ENCODE measurements around the gene TMEM37. TPM values are rescaled to one million over a fixed set of nuclear protein-coding genes. Genes with fewer than 3 reads are reported as not detected.

TMEM37 gene
- total and polyA plus RNA-seq, 2 of the 13 experiments (the other 11 are each of a cell fraction or from before 2014, with no cell fraction given) = 37.7 to 115 TPM

- TF ChIP-seq ZNF503 (CRISPR knock-in tag; IDR thresholded peaks at IDR 0.05) (peak; percentile 75; the same call in 1 of the 2 replicates), HMG20A (CRISPR knock-in tag; IDR thresholded peaks at IDR 0.05; ENCODE audit: borderline replicate concordance) (peak; percentile 53), MXD1 (CRISPR knock-in tag; IDR thresholded peaks at IDR 0.05) (no peak), SAFB2 (CRISPR knock-in tag; IDR thresholded peaks at IDR 0.05; ENCODE audit: borderline replicate concordance, low read depth) (no peak), ZBTB49 (CRISPR knock-in tag; IDR thresholded peaks at IDR 0.05; ENCODE audit: borderline replicate concordance) (0 out of 2 replicates have a peak, but pooled peaks have one; percentile 9), ZNF512B (CRISPR knock-in tag; IDR thresholded peaks at IDR 0.05; ENCODE audit: borderline replicate concordance) (0 out of 2 replicates have a peak, but pooled peaks have one; percentile 35), TFE3 (CRISPR knock-in tag; IDR thresholded peaks at IDR 0.05) (peak; percentile 77), TBP (CRISPR knock-in tag; IDR thresholded peaks at IDR 0.05) (no peak), CHD2 (IDR thresholded peaks at IDR 0.05; ENCODE audit: low read depth, low read length) (no peak), RFXAP (CRISPR knock-in tag; IDR thresholded peaks at IDR 0.05; ENCODE audit: borderline replicate concordance) (peak; percentile 38; the same call in 1 of the 2 replicates), ZNF451 (CRISPR knock-in tag; IDR thresholded peaks at IDR 0.05) (peak; percentile 67; the same call in 1 of the 2 replicates), SMAD3 (CRISPR knock-in tag; IDR thresholded peaks at IDR 0.05) (peak; percentile 73; the same call in 1 of the 2 replicates), TGIF2 (CRISPR knock-in tag; IDR thresholded peaks at IDR 0.05) (no peak), FOSL2 (CRISPR knock-in tag; IDR thresholded peaks at IDR 0.05) (peak; percentile 26), ZNF747 (CRISPR knock-in tag; IDR thresholded peaks at IDR 0.05; ENCODE audit: borderline replicate concordance) (peak; percentile 48; the same call in 1 of the 2 replicates), FOXM1 (CRISPR knock-in tag; IDR thresholded peaks at IDR 0.05) (no peak), ZNF567 (CRISPR knock-in tag; IDR thresholded peaks at IDR 0.05; ENCODE audit: borderline replicate concordance) (peak; percentile 83; the same call in 1 of the 2 replicates), FOXO1 (CRISPR knock-in tag; IDR thresholded peaks at IDR 0.05) (peak; percentile 50; the same call in 1 of the 2 replicates), SP140L (CRISPR knock-in tag; IDR thresholded peaks at IDR 0.05; ENCODE audit: borderline replicate concordance) (0 out of 2 replicates have a peak, but pooled peaks have one; percentile 39)
These were observed 6.5 kb downstream of the TMEM37 start (continued) for GRCh38 chr2:119438128-119438656.

All from HepG2 (cell line).